HepG2 (cell line): Measurements from ENCODE around the gene BABAM2. TPM values are rescaled to one million over a fixed set of nuclear protein-coding genes. Genes with fewer than 3 reads are reported as not detected.
A peak's percentile ranks its signal among the peaks of the same experiment; 100 is the strongest.

Source experiments
- ATAC-seq: fragments of 200-7000 bp; cut with Tn5 transposase; 3 replicates; pipeline ENCODE4 v1.9.1; 2020; ENCODE audit warnings: mild to moderate bottlenecking, moderate library complexity
- BruUV-seq: library from RNA; stranded (reverse); fragments of 400-500 nt; replicated peaks from 2 replicates; lab custom pipeline; 2021; lab: Mats Ljungman, UMichigan
- CTCF ChIA-PET: fragments of 300-600 bp; formaldehyde crosslinking; extraction: SDS; loops from one replicate; lab custom pipeline; 2021; ENCODE audit warnings: low total read pairs, inconsistent platforms, low intra/inter-chr PET ratio; lab: Yijun Ruan, JAX
- POLR2A ChIA-PET: fragments of 350-600 bp; sonication (Branson Sonifier 250); formaldehyde crosslinking; loops from one replicate; lab custom pipeline; 2020; ENCODE audit warnings: antibody characterized with exemption, inconsistent platforms; lab: Yijun Ruan, JAX
- DNase-seq: peaks from one replicate; pipeline ENCODE4 v3.0.0-alpha.2; 2015; ENCODE audit warnings: low spot score
- FAIRE-seq: peaks from 3 replicates; lab custom pipeline; 2011; peaks lifted over from hg19 to GRCh38; lab: Jason Lieb, UNC
- H2AFZ ChIP-seq: one replicate; pipeline ENCODE4 v1.6.1; 2011; ENCODE audit warnings: low read length, inconsistent platforms
- H3K27ac ChIP-seq: fragments of 300-600 bp; 3 replicates; pipeline ENCODE4 v1.8.0; 2011; ENCODE audit warnings: mixed run types, mild to moderate bottlenecking, mixed read lengths, low read length, inconsistent platforms; ENCODE audit not compliant: insufficient read depth; ENCODE audit errors: extremely low read length
- H3K27me3 ChIP-seq, 2 experiments: fragments of 200-600 bp in 1 of 2; 2 replicates in 1 of 2; 3 replicates in 1 of 2; pipeline versions ENCODE4 v1.6.0 to v1.8.0; 2011; ENCODE audit warnings: low read length in 2 of 2, mild to moderate bottlenecking in 2 of 2, moderate library complexity in 2 of 2, inconsistent platforms in 1 of 2; ENCODE audit not compliant: insufficient read depth in 2 of 2, control insufficient read depth in 1 of 2
- H3K36me3 ChIP-seq, 2 experiments: fragments of 200-600 bp in 1 of 2; replicated peaks in 1 of 2; 2 replicates in 1 of 2; 3 replicates in 1 of 2; pipeline versions ENCODE4 v1.5.1 to v1.8.0; 2011; ENCODE audit warnings: low read length in 2 of 2, inconsistent platforms in 1 of 2; ENCODE audit not compliant: insufficient read depth in 2 of 2, control insufficient read depth in 1 of 2
- H3K4me1 ChIP-seq: 2 replicates; pipeline ENCODE4 v1.5.1; 2012; ENCODE audit warnings: low read length, inconsistent platforms; ENCODE audit not compliant: insufficient read depth
- H3K4me2 ChIP-seq: 2 replicates; pipeline ENCODE4 v1.6.0; 2011; ENCODE audit warnings: low read depth, low read length, inconsistent platforms
- H3K4me3 ChIP-seq, 3 experiments: fragments of 200-600 bp in 1 of 3; sonication (generic), shearing (Covaris generic) in 1 of 3; replicated peaks in 1 of 3; 2 replicates each; pipeline ENCODE4 v1.5.1; 2011 to 2016; ENCODE audit warnings: low read length in 3 of 3, inconsistent platforms in 2 of 3, low read depth in 2 of 3, mild to moderate bottlenecking in 2 of 3, control low read depth in 1 of 3, mixed read lengths in 1 of 3; ENCODE audit not compliant: insufficient read depth in 1 of 3
- H3K79me2 ChIP-seq: one replicate; pipeline ENCODE4 v1.6.1; 2011; ENCODE audit warnings: low read length, inconsistent platforms; ENCODE audit not compliant: insufficient read depth
- H3K9ac ChIP-seq: 2 replicates; pipeline ENCODE4 v1.6.0; 2011; ENCODE audit warnings: mild to moderate bottlenecking, low read depth, low read length, inconsistent platforms; ENCODE audit not compliant: insufficient read depth
- H3K9me3 ChIP-seq: 2 replicates; pipeline ENCODE4 v1.5.1; 2012; ENCODE audit warnings: mild to moderate bottlenecking, low read length
- H4K20me1 ChIP-seq: 2 replicates; pipeline ENCODE4 v1.6.0; 2011; ENCODE audit warnings: inconsistent platforms, mild to moderate bottlenecking, low read length, moderate library complexity; ENCODE audit not compliant: insufficient read depth
- CTCF ChIP-seq: sonication (generic); formaldehyde crosslinking; IDR thresholded peaks from 2 replicates; pipeline ENCODE4 v1.5.0; 2020; ENCODE audit warnings: mild to moderate bottlenecking, missing genetic modification reagents, moderate library complexity
- NR2F2 ChIP-seq: IDR thresholded peaks from 2 replicates; pipeline ENCODE4 v1.6.1; 2012; ENCODE audit warnings: low read depth, inconsistent platforms, borderline replicate concordance
- SIN3B ChIP-seq: fragments of 150-350 bp; IDR thresholded peaks from 2 replicates; pipeline ENCODE4 v1.6.1; 2014; ENCODE audit warnings: low read length
- SMAD1 ChIP-seq: sonication (generic); formaldehyde crosslinking; IDR thresholded peaks from 2 replicates; pipeline ENCODE4 v1.4.0; 2020; ENCODE audit warnings: missing genetic modification reagents, low read depth, mild to moderate bottlenecking, borderline replicate concordance
- STAG1 ChIP-seq: sonication (generic); formaldehyde crosslinking; IDR thresholded peaks from 2 replicates; pipeline ENCODE4 v1.4.0; 2020; ENCODE audit warnings: missing genetic modification reagents
- TFE3 ChIP-seq: IDR thresholded peaks from 2 replicates; pipeline ENCODE4 v1.6.1; 2016
- WGBS: methylation state at CpG from one replicate; pipeline ENCODE4 v1.1.6; 2017; ENCODE audit warnings: low lambda C conversion rate; 5-methylcytosine and 5-hydroxymethylcytosine counted together
- in situ Hi-C: cut with HindIII; loops from 2 replicates; pipeline ENCODE4 v1.10.0; 2017; ENCODE audit warnings: low pct_unique_long_range_greater_than_20kb; ENCODE audit not compliant: extremely low pct_ligation_motif_present
- intact Hi-C: fragments of 100-400 bp; cut with micrococcal nuclease; formaldehyde crosslinking; loops from one replicate; pipeline ENCODE4 v1.10.0; 2022; ENCODE audit not compliant: unreplicated experiment
- polyA plus RNA-seq, 8 experiments: library from polyadenylated mRNA; depleted of rRNA in 3 of 8; stranded (reverse) in 7 of 8; unstranded in 1 of 8; fragments of >200 nt; fragmentation: Illumina TruSeq in 4 of 8; extraction: Trizol in 4 of 8; gene quantifications; 2 replicates each; pipeline versions ENCODE4 v1.2.1 to v1.2.3, GENCODE V29; 2011 to 2016; ENCODE audit warnings: low read depth in 4 of 8, missing spikeins in 1 of 8, mixed read lengths in 1 of 8; ENCODE audit not compliant: insufficient read depth in 1 of 8
- total RNA-seq, 5 experiments: library from RNA; depleted of rRNA; stranded (reverse); fragments of >200 nt; fragmentation: Illumina TruSeq; extraction: Trizol; gene quantifications; 2 replicates each; pipeline ENCODE4 v1.2.3, GENCODE V29; 2016; ENCODE audit warnings: low read depth in 1 of 5
- TF ChIP-seq, protein P1 (sequence below): sonication (generic); formaldehyde crosslinking; IDR thresholded peaks from 2 replicates; pipeline ENCODE4 v1.8.1; 2023; ENCODE audit warnings: mild to moderate bottlenecking, missing genetic modification reagents

BABAM2 gene
- total and polyA plus RNA-seq, 2 of the 13 experiments (the other 11 are each of a cell fraction or from before 2014, with no cell fraction given): 24.9 to 28.0 TPM

GRCh38 chr2:27972311-27972710 lies 81.8 kb downstream of the BABAM2 start (continued):
- TF ChIP-seq, protein P1, sequence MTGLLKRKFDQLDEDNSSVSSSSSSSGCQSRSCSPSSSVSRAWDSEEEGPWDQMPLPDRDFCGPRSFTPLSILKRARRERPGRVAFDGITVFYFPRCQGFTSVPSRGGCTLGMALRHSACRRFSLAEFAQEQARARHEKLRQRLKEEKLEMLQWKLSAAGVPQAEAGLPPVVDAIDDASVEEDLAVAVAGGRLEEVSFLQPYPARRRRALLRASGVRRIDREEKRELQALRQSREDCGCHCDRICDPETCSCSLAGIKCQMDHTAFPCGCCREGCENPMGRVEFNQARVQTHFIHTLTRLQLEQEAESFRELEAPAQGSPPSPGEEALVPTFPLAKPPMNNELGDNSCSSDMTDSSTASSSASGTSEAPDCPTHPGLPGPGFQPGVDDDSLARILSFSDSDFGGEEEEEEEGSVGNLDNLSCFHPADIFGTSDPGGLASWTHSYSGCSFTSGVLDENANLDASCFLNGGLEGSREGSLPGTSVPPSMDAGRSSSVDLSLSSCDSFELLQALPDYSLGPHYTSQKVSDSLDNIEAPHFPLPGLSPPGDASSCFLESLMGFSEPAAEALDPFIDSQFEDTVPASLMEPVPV (CRISPR knock-in tag): no peak
- TF ChIP-seq SIN3B (no peak), SMAD1 (CRISPR knock-in tag) (no peak)
- TF ChIP-seq, all 625 proteins: peak for 0

DNA sequence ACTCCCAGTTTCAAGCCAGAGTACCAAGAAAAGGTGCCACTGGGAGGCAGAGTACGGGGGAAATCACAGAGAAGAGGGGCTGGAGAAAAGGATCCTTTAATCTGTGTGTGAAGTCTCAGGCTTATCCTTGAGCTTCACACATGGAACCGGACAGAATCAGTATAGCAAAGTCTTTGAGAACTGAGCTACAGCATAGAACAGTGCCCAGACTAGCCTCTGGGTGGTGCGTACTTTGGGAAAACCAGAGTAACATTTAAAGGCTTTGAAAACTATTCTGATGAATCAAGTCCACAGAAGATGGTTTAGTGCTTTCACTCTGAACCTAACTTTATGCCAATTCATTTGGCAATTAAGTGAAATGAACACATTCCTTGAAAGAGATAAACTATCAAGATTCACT lies 83.1 kb downstream of the BABAM2 start:
- POLR2A ChIA-PET: no interaction called here
- H4K20me1 ChIP-seq: no peaks in the 10 kb centered on the region
- no peak overlapping the region for H3K4me3 ChIP-seq
- ATAC-seq: peak; percentile 79
- no TSS peak for BruUV-seq
- H3K4me2 ChIP-seq: no peak overlapping the region
- TF ChIP-seq STAG1 (CRISPR knock-in tag) (peak; percentile 21; the same call in 1 of the 2 replicates), CTCF (CRISPR knock-in tag) (0 out of 2 replicates have a peak, but pooled peaks have one; percentile 7), TFE3 (no peak), NR2F2 (no peak)
- TF ChIP-seq, all 625 proteins: peak for 2
- H3K36me3 ChIP-seq: no peaks in the 10 kb centered on the region
- no peaks in the 10 kb centered on the region for H3K79me2 ChIP-seq
- no peak overlapping the region for H3K27ac ChIP-seq
- peaks cover 9% of the 10 kb centered on the region for H3K9me3 ChIP-seq
- no peak for DNase-seq
- intact Hi-C loops: no loop called here
- H3K27me3 ChIP-seq: no peaks in the 10 kb centered on the region
- CTCF ChIA-PET: no interaction called here
- H3K9ac ChIP-seq: no peak overlapping the region
- in situ Hi-C loops: no loop called here
- WGBS: 91% methylated on average over 3 of the region's 3 CpGs
- H3K4me1 ChIP-seq: no peaks in the 10 kb centered on the region
- peak; percentile 32 for FAIRE-seq
- H2AFZ ChIP-seq: no peak overlapping the region
